Activated T-cell treated with anti-CD3 and anti-CD28 coated beads, Interleukin-2, amount 50 U/mL, for 72 hours (primary cell): ENCODE data around the gene APC2. TPM values are rescaled to one million over a fixed set of nuclear protein-coding genes. Genes with fewer than 3 reads are reported as not detected.
"Not testable (repeated sequence)": the region's sequence is repeated elsewhere in the genome, so short reads cannot be mapped to it uniquely, and the experiment has no call there.

Experiments used
- ATAC-seq, 2 donors: fragments of 150-1000 bp; cut with Tn5 transposase; replicated peaks in 1 of 2; 2 replicates each; pipeline ENCODE4 v1.10.0; 2021; ENCODE audit warnings: moderate library complexity in 2 of 2, mild to moderate bottlenecking in 1 of 2
- DNase-seq, 2 donors: peaks; one replicate each; pipeline ENCODE4 v3.0.0; 2021 to 2022; ENCODE audit warnings: mixed read lengths in 1 of 2
- H3K27ac Mint-ChIP-seq: one replicate; pipeline ENCODE4 v1.8.0; 2022; ENCODE audit warnings: mild to moderate bottlenecking, moderate library complexity, mixed read lengths
- H3K27me3 Mint-ChIP-seq: one replicate; pipeline ENCODE4 v1.8.0; 2022; ENCODE audit warnings: low read depth, mixed read lengths
- H3K36me3 Mint-ChIP-seq, 2 donors: one replicate each; pipeline ENCODE4 v1.8.0; 2022; ENCODE audit warnings: mixed read lengths in 2 of 2, mild to moderate bottlenecking in 1 of 2; ENCODE audit not compliant: insufficient read depth in 2 of 2
- H3K4me1 Mint-ChIP-seq: one replicate; pipeline ENCODE4 v1.8.0; 2022; ENCODE audit warnings: low read depth, mixed read lengths
- H3K4me3 Mint-ChIP-seq, 2 donors: one replicate each; pipeline ENCODE4 v1.8.0; 2022; ENCODE audit warnings: mild to moderate bottlenecking in 2 of 2, mixed read lengths in 2 of 2, moderate library complexity in 2 of 2
- H3K9me3 Mint-ChIP-seq, 2 donors: one replicate each; pipeline ENCODE4 v1.8.0; 2022; ENCODE audit warnings: mixed read lengths in 2 of 2
- total RNA-seq, 2 donors: library from RNA; stranded (reverse); gene quantifications; one replicate each; pipeline ENCODE4 v1.2.3, GENCODE V29; 2022

The APC2 gene
- total RNA-seq, 2 donors from 2014 or later: 0.02 to 0.14 TPM

GRCh38 chr19:1513499-1514294, 63.8 kb downstream of the APC2 start:
- ATAC-seq: peak; percentile 61 to 68
- Mint-ChIP-seq H3K4me3 (peak overlapping the region; percentile 1 to 59), H3K27me3 (no peaks in the 10 kb centered on the region), H3K9me3 (no peaks in the 10 kb centered on the region), H3K4me1 (peaks cover 19% of the 10 kb centered on the region), H3K36me3 (no peaks in the 10 kb centered on the region), H3K27ac (no peak overlapping the region)
- DNase-seq: peak; percentile 82 to 88

- DNase-seq (no peak), ATAC-seq (no peak)
- no peak overlapping the region for H3K27ac Mint-ChIP-seq
- no peaks in the 10 kb centered on the region for H3K27me3 Mint-ChIP-seq
- no peaks in the 10 kb centered on the region for H3K9me3 Mint-ChIP-seq
- H3K36me3 Mint-ChIP-seq: no peaks in the 10 kb centered on the region
- H3K4me3 Mint-ChIP-seq: peak overlapping the region in 1 of 2 donors; percentile 59
- peaks cover 17% of the 10 kb centered on the region for H3K4me1 Mint-ChIP-seq
Measured at GRCh38 chr19:1514295-1514661, 64.4 kb downstream of the APC2 start.

- H3K4me1 Mint-ChIP-seq: peaks cover 12% of the 10 kb centered on the region
- ATAC-seq (no peak), DNase-seq (no peak)
- no peaks in the 10 kb centered on the region for H3K9me3 Mint-ChIP-seq
- no peaks in the 10 kb centered on the region for H3K36me3 Mint-ChIP-seq
- no peak overlapping the region for H3K4me3 Mint-ChIP-seq
- H3K27me3 Mint-ChIP-seq: no peaks in the 10 kb centered on the region
- H3K27ac Mint-ChIP-seq: no peak overlapping the region
Measured at GRCh38 chr19:1514986-1515721, 65.2 kb downstream of the APC2 start.

GRCh38 chr19:1516395-1516753, 66.5 kb downstream of the APC2 start:
- no peak overlapping the region for H3K4me3 Mint-ChIP-seq
- H3K4me1 Mint-ChIP-seq: peaks cover 7% of the 10 kb centered on the region
- H3K27ac Mint-ChIP-seq: no peak overlapping the region
- DNase-seq: no peak
- no peaks in the 10 kb centered on the region for H3K9me3 Mint-ChIP-seq
- no peaks in the 10 kb centered on the region for H3K36me3 Mint-ChIP-seq
- H3K27me3 Mint-ChIP-seq: no peaks in the 10 kb centered on the region
- no peak for ATAC-seq

- ATAC-seq (no peak), DNase-seq (no peak)
- H3K4me1 Mint-ChIP-seq: no peaks in the 10 kb centered on the region
- no peaks in the 10 kb centered on the region for H3K9me3 Mint-ChIP-seq
- H3K27ac Mint-ChIP-seq: no peak overlapping the region
- peaks cover 11% of the 10 kb centered on the region for H3K27me3 Mint-ChIP-seq
- H3K36me3 Mint-ChIP-seq: no peaks in the 10 kb centered on the region
- H3K4me3 Mint-ChIP-seq: no peak overlapping the region
Measured at GRCh38 chr19:1518471-1518870, 68.5 kb downstream of the APC2 start.

DNA sequence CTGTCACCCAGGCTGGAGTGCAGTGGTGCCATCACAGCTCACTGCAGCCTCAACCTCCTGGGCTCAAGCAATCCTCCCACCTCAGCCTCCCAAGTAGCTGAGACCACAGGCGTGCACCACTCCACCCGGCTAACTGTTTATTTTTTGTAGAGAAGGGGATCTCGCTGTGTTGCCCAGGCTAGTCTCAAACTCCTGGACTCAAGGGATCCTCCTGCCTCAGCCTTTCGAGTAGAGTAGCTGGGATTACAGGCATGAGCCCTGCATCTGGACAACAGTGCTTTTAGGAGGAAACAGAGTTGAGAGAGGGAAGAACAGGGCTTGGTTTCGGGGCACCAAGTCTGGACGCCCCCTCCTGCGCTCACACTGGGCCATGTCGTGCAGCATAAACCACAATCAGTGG, 69.9 kb downstream of the APC2 start:
- not testable (repeated sequence) for H3K27ac Mint-ChIP-seq, H3K9me3 Mint-ChIP-seq, H3K36me3 Mint-ChIP-seq, H3K4me1 Mint-ChIP-seq, H3K4me3 Mint-ChIP-seq, DNase-seq, ATAC-seq
- H3K27me3 Mint-ChIP-seq: peaks cover 19% of the 10 kb centered on the region

- peaks cover 24% of the 10 kb centered on the region for H3K27me3 Mint-ChIP-seq
- peaks cover 0 to 5% of the 10 kb centered on the region in 2 donors for H3K36me3 Mint-ChIP-seq
- ATAC-seq: no peak
- H3K4me1 Mint-ChIP-seq: peaks cover 6% of the 10 kb centered on the region
- no peak overlapping the region for H3K27ac Mint-ChIP-seq
- H3K9me3 Mint-ChIP-seq: no peaks in the 10 kb centered on the region
- H3K4me3 Mint-ChIP-seq: no peak overlapping the region
- no peak for DNase-seq
Measured at GRCh38 chr19:1520203-1520780, 70.4 kb downstream of the APC2 start.

GRCh38 chr19:1521636-1522035, 71.7 kb downstream of the APC2 start:
- DNase-seq: no peak
- H3K4me3 Mint-ChIP-seq: no peak overlapping the region
- peaks cover 6% of the 10 kb centered on the region for H3K4me1 Mint-ChIP-seq
- H3K27ac Mint-ChIP-seq: no peak overlapping the region
- no peaks in the 10 kb centered on the region for H3K9me3 Mint-ChIP-seq
- peaks cover 0 to 5% of the 10 kb centered on the region in 2 donors for H3K36me3 Mint-ChIP-seq
- peaks cover 34% of the 10 kb centered on the region for H3K27me3 Mint-ChIP-seq
- ATAC-seq: no peak

GRCh38 chr19:1522061-1522460, 72.1 kb downstream of the APC2 start:
- Mint-ChIP-seq H3K27me3 (peaks cover 34% of the 10 kb centered on the region), H3K4me3 (no peak overlapping the region), H3K36me3 (peaks cover 0 to 5% of the 10 kb centered on the region in 2 donors), H3K27ac (no peak overlapping the region), H3K4me1 (peaks cover 6% of the 10 kb centered on the region), H3K9me3 (no peaks in the 10 kb centered on the region)
- DNase-seq (no peak), ATAC-seq (no peak)

GRCh38 chr19:1522838-1523237, 72.9 kb downstream of the APC2 start:
- peaks cover 6% of the 10 kb centered on the region for H3K4me1 Mint-ChIP-seq
- DNase-seq: no peak
- no peak for ATAC-seq
- H3K27ac Mint-ChIP-seq: no peak overlapping the region
- H3K9me3 Mint-ChIP-seq: no peaks in the 10 kb centered on the region
- peaks cover 34% of the 10 kb centered on the region for H3K27me3 Mint-ChIP-seq
- H3K36me3 Mint-ChIP-seq: peaks cover 0 to 5% of the 10 kb centered on the region in 2 donors
- no peak overlapping the region for H3K4me3 Mint-ChIP-seq

Other genes starting within 250 kb of the APC2 start
- 10 to 100 TPM; 81.5 to 86.3 TPM for gene STK11, start 244.3 kb upstream of the APC2 start, total RNA-seq
- under 1 TPM; 0.38 to 0.58 TPM for gene CBARP, start 212.1 kb upstream of the APC2 start, total RNA-seq
- gene ATP5F1D, start 208.4 kb upstream of the APC2 start, total RNA-seq: 100 to 1,000 TPM; 169 to 201 TPM
- 10 to 100 TPM; 72.3 to 75.4 TPM for gene MIDN, start 201.5 kb upstream of the APC2 start, total RNA-seq
- 100 to 1,000 TPM; 400 to 456 TPM for gene CIRBP, start 180.8 kb upstream of the APC2 start, total RNA-seq
- gene FAM174C, start 174.6 kb upstream of the APC2 start, total RNA-seq: 10 to 100 TPM; 59.8 to 69.1 TPM
- not detected for gene EFNA2, start 164.2 kb upstream of the APC2 start, total RNA-seq
- gene NDUFS7, start 66.2 kb upstream of the APC2 start, total RNA-seq: 100 to 1,000 TPM in 1 of 2 donors, 10 to 100 TPM in 1; 96.5 to 107 TPM
- 10 to 100 TPM; 13.6 to 17.7 TPM for gene GAMT, start 48.6 kb upstream of the APC2 start, total RNA-seq
- 100 to 1,000 TPM; 219 to 252 TPM for gene DAZAP1, start 42.5 kb upstream of the APC2 start, total RNA-seq
- gene RPS15, start 11.7 kb upstream of the APC2 start, total RNA-seq: 1,000 to 10,000 TPM; 1,293 to 1,490 TPM
- 10 to 100 TPM; 28.1 to 31.7 TPM for gene C19orf25, start 29.1 kb downstream of the APC2 start, total RNA-seq
- 10 to 100 TPM; 13.3 to 16.6 TPM for gene PCSK4, start 40.2 kb downstream of the APC2 start, total RNA-seq
- gene REEP6, start 41.1 kb downstream of the APC2 start, total RNA-seq: 1 to 10 TPM; 1.7 to 3.8 TPM
- 1 to 10 TPM; 4.3 to 5.5 TPM for gene ADAMTSL5, start 62.9 kb downstream of the APC2 start, total RNA-seq
- gene PLK5, start 74.0 kb downstream of the APC2 start, total RNA-seq: not detected
- 1 to 10 TPM; 6.4 to 6.8 TPM for gene MEX3D, start 118.2 kb downstream of the APC2 start, total RNA-seq
- 10 to 100 TPM; 71.2 to 77.9 TPM for gene MBD3, start 142.7 kb downstream of the APC2 start, total RNA-seq
- 100 to 1,000 TPM; 103 to 113 TPM for gene UQCR11, start 155.3 kb downstream of the APC2 start, total RNA-seq
- 100 to 1,000 TPM; 112 to 126 TPM for gene TCF3, start 202.5 kb downstream of the APC2 start, total RNA-seq